Choroid plexus epithelial cell (primary cell): Measurements from ENCODE around the gene GNPDA2.

ENCODE experiments used
- DNase-seq: peaks from one replicate; pipeline ENCODE4 v3.0.0-alpha.2; 2010; ENCODE audit warnings: low read depth
- H3K4me3 ChIP-seq: 2 replicates; pipeline ENCODE4 v1.5.1; 2011; ENCODE audit warnings: low read depth, mild to moderate bottlenecking, control low read depth, low read length, moderate library complexity
- CTCF ChIP-seq: conservative IDR thresholded peaks from 2 replicates; pipeline ENCODE4 v1.5.1; 2011; ENCODE audit warnings: low read depth, mild to moderate bottlenecking, control low read depth, inconsistent platforms, low read length, moderate library complexity

Gene GNPDA2

DNA sequence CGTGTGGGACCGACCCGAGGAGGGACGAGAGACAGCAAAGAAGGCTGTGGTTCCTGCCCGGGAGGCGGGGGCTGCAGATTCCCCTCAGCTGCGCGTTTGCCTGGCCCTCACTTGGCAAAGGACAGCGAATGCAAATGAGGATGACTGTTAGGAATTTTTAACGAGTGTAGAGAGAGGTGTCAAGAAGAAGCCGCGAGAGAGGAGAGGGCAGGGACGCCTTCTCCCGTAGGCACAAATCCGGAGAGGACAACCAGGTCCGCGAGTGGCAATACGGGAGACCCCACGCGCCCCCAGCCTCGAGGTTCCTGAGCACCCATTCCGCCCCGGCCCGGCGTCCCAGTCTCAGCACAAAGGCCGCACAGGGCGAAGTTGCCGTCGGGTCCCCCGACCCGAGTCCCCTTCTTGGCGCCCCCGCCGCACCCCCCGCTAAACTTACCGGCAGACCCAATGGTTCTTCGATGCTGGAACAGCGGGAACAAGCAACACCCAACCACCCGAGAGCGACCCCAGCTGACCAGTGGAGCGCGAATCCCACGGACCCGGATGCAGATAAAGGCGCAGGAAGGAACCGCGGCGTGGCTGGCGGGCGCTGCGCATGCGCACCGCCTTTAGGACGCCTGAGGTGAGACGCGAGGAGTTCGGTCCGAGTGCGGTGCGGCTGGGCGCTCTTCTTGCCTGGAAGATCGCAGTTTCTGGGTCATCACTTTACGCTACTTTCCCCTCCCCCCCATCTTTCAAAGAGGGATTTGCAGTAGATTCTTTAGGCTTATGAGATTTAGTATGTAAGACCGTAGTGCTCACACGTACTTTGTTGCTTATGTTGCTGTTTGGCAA, at the start of gene GNPDA2:
GNPDA2 (minus strand) TSS at position 519 of the 834 bp plus-strand sequence. CDS start 4,349 bp downstream, outside the sequence.
- peak within 1 kb of the TSS; percentile 81 for H3K4me3 ChIP-seq
- TF ChIP-seq CTCF = peak; percentile 39
- peak; percentile 92 for DNase-seq

- no peak for DNase-seq
- no peak overlapping the region for H3K4me3 ChIP-seq
- no peak for TF ChIP-seq CTCF
These were observed 46.0 kb upstream of the GNPDA2 start for GRCh38 chr4:44772340-44772739.

DNA sequence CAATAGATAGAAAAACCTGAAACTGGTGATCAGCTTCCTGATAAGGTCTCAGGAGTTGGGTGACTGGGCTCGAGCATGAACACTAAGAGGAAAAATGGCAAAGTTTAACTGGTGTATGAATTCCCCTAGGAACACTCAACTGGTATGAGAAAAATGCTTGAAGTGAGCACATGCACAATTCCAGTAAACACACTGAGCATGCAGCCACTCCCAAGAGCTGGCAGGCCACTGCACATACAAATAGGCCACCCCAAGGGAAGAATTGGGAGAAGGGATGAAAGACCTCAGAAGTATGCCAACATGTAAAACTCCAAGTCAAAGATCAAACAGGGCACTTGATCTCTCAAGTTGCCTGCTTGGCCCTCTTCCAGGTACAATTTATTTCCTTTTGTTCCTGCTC, 45.4 kb upstream of the GNPDA2 start:
- no peak for TF ChIP-seq CTCF
- no peak overlapping the region for H3K4me3 ChIP-seq
- DNase-seq = no peak

- no peak overlapping the region for H3K4me3 ChIP-seq
- DNase-seq = no peak
- no peak for TF ChIP-seq CTCF
These were observed 40.1 kb upstream of the GNPDA2 start for GRCh38 chr4:44766453-44766852.

GRCh38 chr4:44765116-44765515, 38.8 kb upstream of the GNPDA2 start:
- DNase-seq = no peak
- no peak for TF ChIP-seq CTCF
- H3K4me3 ChIP-seq = no peak overlapping the region

DNA sequence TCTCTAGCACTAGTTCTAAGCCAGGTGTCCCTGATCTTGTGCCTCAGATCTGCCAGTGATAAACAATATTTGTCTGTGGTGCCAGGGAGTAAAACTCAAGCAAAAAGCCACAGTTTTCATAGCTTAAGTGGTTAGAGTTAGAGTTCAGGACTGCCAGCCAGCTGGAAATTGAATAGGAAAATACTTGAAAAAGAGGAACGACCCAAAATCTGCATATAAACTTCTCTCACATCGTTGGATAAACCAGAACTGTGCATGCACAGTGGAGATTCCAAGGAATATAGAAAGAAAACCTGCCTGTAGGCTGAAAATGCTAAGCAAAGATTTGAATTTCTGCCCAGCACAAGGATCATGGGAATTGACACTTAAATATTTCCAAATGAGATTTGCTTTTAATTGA, 35.0 kb upstream of the GNPDA2 start:
- TF ChIP-seq CTCF = no peak
- no peak overlapping the region for H3K4me3 ChIP-seq
- no peak for DNase-seq
